GM18520 (cell line): ENCODE data around the gene CD101.

ENCODE experiments used
- ATAC-seq: cut with Tn5 transposase; IDR thresholded peaks from one replicate; pipeline ENCODE4 v1.9.1; 2021; ENCODE audit not compliant: unreplicated experiment

The CD101 gene

GRCh38 chr1:116986421-116987255, 14.9 kb upstream of the CD101 start:
- no peak for ATAC-seq

DNA sequence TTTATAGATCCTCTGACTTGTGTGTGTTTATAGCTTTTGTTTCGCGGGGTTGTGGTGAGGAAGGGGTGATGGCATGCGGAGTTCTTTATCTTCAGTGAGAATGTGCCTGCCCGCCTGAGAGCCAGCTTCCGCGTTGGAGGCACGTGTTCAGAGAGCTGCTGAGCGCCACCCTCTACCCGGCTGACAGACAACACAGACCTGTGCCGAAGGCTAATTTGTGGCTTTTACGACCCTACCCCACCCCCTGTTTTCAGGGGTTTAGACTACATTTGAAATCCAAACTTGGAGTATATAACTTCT, 14.4 kb upstream of the CD101 start:
- ATAC-seq, result no peak

DNA sequence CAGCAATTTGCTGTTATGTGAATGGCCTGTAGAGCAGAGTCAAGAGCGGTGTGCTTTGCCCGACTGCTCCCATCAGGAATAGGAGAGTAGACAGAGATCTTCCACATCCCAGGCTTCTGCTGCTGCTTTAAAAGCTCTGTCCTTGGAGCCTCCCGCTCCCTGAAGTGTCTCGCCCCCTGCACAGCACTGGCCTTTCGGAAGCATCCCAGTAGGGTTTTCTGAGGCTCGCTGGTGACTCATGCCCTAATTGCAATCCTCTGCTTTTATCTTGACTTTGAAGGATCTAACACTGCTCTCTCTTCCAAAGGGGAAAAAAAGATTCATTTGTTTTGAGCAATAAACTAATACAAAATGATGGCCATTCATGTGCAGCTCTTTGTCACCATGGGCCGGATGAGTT, 13.3 kb upstream of the CD101 start:
- no peak for ATAC-seq

- no peak for ATAC-seq
Observed at GRCh38 chr1:116988908-116989307, 12.7 kb upstream of the CD101 start.

DNA sequence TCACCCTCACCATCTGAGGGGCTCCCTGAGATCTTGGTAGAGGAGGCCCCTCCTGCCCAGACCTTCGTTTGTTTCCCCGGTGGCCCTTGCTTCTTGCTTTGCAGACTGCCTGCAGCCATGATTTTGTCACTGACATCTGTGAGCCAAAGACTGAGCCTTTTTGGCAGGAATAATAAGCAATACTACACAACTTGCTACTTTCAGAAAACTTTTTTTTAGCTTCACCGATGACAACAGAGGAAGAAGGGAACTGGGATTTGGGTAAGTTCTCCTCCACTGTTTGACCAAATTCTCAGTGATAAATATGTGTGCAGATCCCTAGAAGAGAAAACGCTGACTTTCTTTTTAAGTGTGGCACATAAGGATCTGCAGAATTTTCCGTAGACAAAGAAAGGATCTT, 11.7 kb upstream of the CD101 start:
- ATAC-seq, result no peak

DNA sequence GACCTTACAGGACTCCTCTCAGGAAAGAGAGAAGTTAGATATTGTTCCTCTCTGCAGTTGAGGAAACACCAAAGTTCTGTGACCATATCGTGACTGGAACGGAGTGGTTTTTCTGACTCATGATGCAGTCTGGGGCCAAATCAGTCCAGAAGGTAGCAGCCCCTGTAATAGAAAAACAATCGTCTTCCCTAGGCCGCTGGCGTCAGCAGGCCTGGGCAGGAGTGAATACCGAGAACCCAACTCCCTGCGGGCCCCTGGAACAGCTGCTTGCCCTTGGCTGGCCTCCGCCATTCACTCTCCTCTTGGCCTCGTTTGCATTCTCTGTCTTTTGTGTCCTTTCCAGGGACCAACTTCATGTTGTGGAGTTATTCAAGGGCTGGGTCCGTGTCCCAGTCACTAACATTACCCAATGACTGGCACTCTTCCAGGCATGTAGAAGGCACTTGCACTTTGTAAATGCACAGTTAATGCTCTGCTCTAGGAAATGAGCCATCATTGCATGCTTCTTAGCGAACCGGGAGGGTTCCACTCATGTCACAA, 10.9 kb upstream of the CD101 start:
- ATAC-seq, result no peak

- ATAC-seq, result no peak
Observed at GRCh38 chr1:116991171-116991845, 10.3 kb upstream of the CD101 start.

- no peak for ATAC-seq
Observed at GRCh38 chr1:116991918-116992317, 9.6 kb upstream of the CD101 start.

GRCh38 chr1:116993286-116993685, 8.3 kb upstream of the CD101 start:
- no peak for ATAC-seq

DNA sequence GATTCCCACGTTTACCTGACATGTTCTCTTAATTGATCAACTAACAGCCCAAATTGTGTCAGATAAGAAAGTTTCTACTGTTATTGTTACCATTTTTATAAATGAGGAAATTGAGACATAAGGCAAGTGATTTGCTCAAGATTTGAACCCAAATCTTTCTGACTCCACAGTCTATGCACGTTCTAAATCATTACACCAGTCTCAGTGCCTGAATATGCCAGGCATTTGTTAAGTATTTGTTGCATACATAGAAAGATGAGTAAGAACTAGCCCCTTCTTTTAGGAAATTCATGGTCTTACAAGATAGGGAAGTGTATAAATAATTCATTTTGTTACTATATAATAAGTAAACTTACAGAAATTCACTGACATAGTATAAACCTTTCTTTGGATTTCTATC, 7.1 kb upstream of the CD101 start:
- no peak for ATAC-seq

- no peak for ATAC-seq
Observed at GRCh38 chr1:116997066-116997465, 4.5 kb upstream of the CD101 start.

DNA sequence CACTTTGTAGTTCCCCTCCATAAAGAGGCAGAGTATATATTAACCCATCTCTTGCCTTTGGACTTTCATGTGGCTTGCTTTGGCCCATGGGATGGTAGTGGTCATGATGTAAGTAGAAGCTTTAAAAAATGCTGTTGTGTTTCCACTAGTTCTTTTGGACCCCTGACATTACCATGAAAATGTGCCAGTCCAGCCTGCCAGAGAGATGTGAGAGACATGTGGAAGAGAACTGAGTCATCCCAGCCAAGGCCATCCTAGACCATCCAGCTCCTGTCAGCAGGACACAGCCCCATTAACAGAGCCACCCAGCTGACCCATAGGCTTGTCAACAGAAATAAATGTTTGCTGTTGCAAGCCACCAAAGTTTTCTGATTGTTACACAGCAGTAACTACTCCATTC, 3.9 kb upstream of the CD101 start:
- ATAC-seq, result no peak

GRCh38 chr1:116999596-116999995, 2.0 kb upstream of the CD101 start:
- no peak for ATAC-seq

- ATAC-seq, result no peak
Observed at GRCh38 chr1:117000142-117000541, 1.4 kb upstream of the CD101 start.

DNA sequence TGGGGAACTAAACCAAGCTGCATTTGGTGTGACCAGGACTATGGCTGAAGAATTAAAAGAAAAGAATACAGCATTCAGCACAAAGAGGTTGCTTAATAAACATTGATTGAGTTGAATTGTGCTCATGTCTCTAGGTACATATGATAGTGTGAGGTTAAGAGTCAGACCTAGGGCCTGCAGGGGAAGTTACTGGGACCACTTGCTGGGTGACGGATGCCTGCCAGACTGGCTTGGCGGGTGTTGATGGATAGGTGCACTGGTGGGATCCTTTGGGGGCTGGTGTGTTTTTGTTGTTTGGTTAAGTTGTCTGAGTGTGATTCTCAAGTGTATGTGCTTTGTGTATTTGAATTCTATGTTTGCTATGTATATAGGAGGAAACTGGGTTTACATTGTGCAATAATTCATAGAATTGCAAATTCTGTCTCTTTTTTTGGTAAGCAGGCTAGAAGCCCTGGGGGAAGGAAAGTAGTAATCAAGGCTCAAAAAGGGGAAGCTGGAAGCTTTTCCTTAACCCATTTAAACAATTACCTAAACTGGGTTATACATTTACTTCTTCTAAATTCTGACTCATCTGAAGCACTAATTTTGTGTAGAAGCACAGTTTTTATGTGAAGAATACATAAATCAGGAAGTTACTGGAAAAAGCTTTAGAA, 1.8 kb downstream of the CD101 start:
- ATAC-seq, result no peak

DNA sequence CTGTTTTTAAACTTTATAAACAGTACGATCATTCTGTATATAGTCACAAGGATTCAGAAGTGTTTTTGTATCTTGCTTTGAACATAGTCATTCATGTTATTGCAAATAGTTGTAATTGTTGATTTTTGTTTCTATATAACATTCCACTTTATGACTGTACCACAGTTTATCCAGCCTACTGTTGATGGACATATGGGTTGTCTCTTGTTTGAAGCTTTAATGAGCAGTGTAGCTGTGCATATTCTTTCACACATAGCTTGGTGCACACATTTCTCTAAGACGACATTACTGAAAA, 6.1 kb downstream of the CD101 start:
- ATAC-seq, result no peak

DNA sequence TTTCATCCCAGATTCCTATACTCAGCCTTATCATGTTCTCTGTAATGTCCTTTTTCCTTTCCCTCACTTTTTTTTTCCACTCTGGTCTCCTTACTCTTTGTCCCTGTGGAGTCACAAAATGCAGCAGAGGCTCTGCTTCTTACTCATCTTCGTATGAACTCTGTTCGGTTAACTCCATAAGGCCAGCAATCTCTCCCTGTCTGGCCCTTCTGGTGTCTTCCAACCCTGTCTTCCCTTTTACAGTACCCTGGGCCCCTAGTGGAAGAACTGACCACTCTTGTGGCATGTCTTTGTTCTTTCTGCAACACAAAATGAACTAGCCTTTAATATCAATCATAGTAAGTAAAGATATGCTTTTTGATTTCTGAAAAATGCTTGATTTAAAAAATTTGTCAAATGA, 7.1 kb downstream of the CD101 start:
- ATAC-seq, result no peak

DNA sequence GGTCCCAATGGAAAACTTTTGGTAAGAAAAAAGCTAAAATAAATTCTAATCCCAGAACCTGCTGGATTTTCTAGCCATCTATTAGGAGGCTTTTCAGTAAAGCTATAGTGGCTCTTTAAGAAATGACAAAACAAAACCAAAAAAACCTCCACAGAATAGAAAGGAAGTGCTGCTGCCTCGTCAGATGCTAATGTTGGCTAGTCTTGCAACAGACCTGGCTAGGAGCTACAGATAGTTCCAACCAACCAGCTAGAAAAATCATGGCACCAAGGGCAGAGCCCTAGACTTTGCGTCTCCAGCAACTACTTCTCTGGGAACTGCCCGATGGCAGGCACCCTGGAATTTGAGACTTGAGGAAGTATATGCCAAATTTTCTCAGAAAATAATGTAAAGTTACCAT, 7.6 kb downstream of the CD101 start:
- no peak for ATAC-seq

DNA sequence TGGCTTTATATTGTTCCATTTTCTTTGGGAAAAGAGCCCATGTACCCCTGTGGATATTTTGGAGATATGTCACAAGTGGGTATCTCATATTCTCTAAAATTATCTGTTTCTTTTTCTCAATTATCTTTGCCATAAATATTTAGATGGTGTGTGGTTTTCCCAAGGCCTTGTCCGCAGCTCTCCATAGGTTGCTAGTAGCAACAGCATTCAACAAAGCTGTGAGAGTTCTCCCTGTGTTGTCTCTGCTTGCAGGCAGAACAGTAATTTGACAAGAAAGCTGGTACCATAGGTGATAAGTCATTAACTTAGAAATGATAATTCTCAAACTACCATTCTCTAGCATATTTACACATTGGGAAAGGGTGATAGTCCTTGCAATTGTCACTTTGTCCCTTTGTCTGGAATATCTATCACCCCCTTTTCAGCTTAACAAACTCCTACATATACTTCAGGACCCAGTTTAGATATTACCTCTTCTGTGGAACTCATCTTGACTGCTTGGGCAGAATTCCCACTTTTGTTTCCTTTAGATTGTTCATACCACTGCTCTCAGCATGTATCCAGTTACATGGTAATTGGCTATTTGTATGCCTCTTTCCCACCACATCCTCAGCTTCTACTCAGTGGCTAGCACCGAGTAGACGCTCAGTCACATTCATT, 8.9 kb downstream of the CD101 start:
- no peak for ATAC-seq

DNA sequence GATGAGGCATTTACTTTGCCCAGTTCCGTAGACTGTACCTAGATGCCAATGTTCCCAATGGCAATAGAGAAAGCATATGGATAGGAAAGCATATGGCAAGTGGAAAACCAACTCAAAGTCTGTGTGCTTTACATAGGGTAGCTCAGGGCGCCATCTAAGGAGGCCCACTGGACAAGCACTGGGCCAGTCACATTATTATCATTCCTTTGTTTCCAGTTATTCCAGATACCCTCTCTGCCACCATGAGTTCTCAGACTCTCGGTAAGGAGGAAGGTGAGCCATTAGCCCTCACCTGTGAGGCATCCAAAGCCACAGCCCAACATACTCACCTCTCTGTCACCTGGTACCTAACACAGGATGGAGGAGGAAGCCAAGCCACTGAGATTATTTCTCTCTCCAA, 9.8 kb downstream of the CD101 start:
- ATAC-seq, result no peak

- ATAC-seq, result no peak
Observed at GRCh38 chr1:117013309-117013858, 11.8 kb downstream of the CD101 start.
